OCI-LY7 (cell line): Measurements from ENCODE around the gene MRTFB. TPM values are rescaled to one million over a fixed set of nuclear protein-coding genes. Genes with fewer than 3 reads are reported as not detected.

Experiments
- BruUV-seq: library from RNA; stranded (reverse); fragments of 400-500 nt; replicated peaks from 2 replicates; lab custom pipeline; 2021; lab: Mats Ljungman, UMichigan
- CTCF ChIA-PET: fragments of 300-600 bp; sonication (Branson Sonifier 250); formaldehyde crosslinking; loops from one replicate; lab custom pipeline; 2022; ENCODE audit warnings: antibody characterized with exemption; ENCODE audit not compliant: unreplicated experiment; lab: Charles Lee
- POLR2A ChIA-PET: fragments of 300-600 bp; sonication (Branson Sonifier 250); formaldehyde crosslinking; loops from one replicate; lab custom pipeline; 2022; ENCODE audit warnings: antibody characterized with exemption; lab: Charles Lee
- DNase-seq: peaks from one replicate; pipeline ENCODE4 v3.0.0-alpha.2; 2015; ENCODE audit warnings: low spot score
- H2AFZ ChIP-seq: fragments of 200-600 bp; sonication (generic), shearing (Covaris generic); 2 replicates; pipeline ENCODE4 v1.6.1; 2014; ENCODE audit warnings: mild to moderate bottlenecking, antibody characterized with exemption, low read length, moderate library complexity
- H3K27ac ChIP-seq: fragments of 200-600 bp; sonication (generic); 2 replicates; pipeline ENCODE4 v1.5.1; 2014; ENCODE audit warnings: mixed run types, low read depth, mild to moderate bottlenecking, moderate library complexity, low read length, inconsistent platforms; ENCODE audit not compliant: poor library complexity, severe bottlenecking
- H3K36me3 ChIP-seq: fragments of 200-600 bp; sonication (generic); 2 replicates; pipeline ENCODE4 v1.6.1; 2014; ENCODE audit warnings: mild to moderate bottlenecking, antibody characterized with exemption, low read length, moderate library complexity, mixed read lengths; ENCODE audit not compliant: insufficient read depth
- H3K4me1 ChIP-seq: fragments of 200-600 bp; sonication (generic); 2 replicates; pipeline ENCODE4 v1.5.1; 2014; ENCODE audit warnings: mild to moderate bottlenecking, low read length; ENCODE audit not compliant: insufficient read depth, poor library complexity, severe bottlenecking
- H3K4me2 ChIP-seq: fragments of 200-600 bp; sonication (generic); 2 replicates; pipeline ENCODE4 v1.6.1; 2014; ENCODE audit warnings: mild to moderate bottlenecking, low read length
- H3K4me3 ChIP-seq: fragments of 200-600 bp; sonication (generic); 2 replicates; pipeline ENCODE4 v1.5.1; 2014; ENCODE audit warnings: mild to moderate bottlenecking, low read depth, low read length; ENCODE audit not compliant: poor library complexity, severe bottlenecking
- H3K79me2 ChIP-seq: fragments of 200-600 bp; sonication (generic); 2 replicates; pipeline ENCODE4 v1.6.1; 2016; ENCODE audit warnings: low read depth, mild to moderate bottlenecking, low read length, moderate library complexity, mixed read lengths; ENCODE audit not compliant: insufficient read depth
- H3K9me2 ChIP-seq: fragments of 200-600 bp; sonication (generic); 2 replicates; pipeline ENCODE4 v1.6.1; 2016; ENCODE audit warnings: mild to moderate bottlenecking, low read length, mixed read lengths; ENCODE audit not compliant: insufficient read depth
- H3K9me3 ChIP-seq: fragments of 200-600 bp; sonication (generic); 2 replicates; pipeline ENCODE4 v1.6.1; 2014; ENCODE audit warnings: mild to moderate bottlenecking, mixed run types, low read length, mixed read lengths
- H4K20me1 ChIP-seq: fragments of 200-600 bp; sonication (generic); 2 replicates; pipeline ENCODE4 v1.6.1; 2014; ENCODE audit warnings: mild to moderate bottlenecking, antibody characterized with exemption, low read length, moderate library complexity, mixed read lengths; ENCODE audit not compliant: insufficient read depth
- CTCF ChIP-seq: fragments of 200-600 bp; sonication (generic); conservative IDR thresholded peaks from 2 replicates; pipeline ENCODE4 v1.5.1; 2014; ENCODE audit warnings: mild to moderate bottlenecking, antibody characterized with exemption, low read length, moderate library complexity, mixed read lengths
- EZH2phosphoT487 ChIP-seq: fragments of 200-600 bp; sonication (generic); IDR thresholded peaks from 2 replicates; pipeline ENCODE4 v1.6.1; 2018; ENCODE audit warnings: low read depth, borderline replicate concordance, mild to moderate bottlenecking, mixed run types, antibody characterized with exemption, low read length, moderate library complexity, mixed read lengths
- intact Hi-C: fragments of 100-400 bp; cut with micrococcal nuclease; formaldehyde crosslinking; loops from one replicate; pipeline ENCODE4 v1.10.0; 2022; ENCODE audit not compliant: unreplicated experiment
- total RNA-seq, 2 experiments: library from RNA; depleted of rRNA in 1 of 2; stranded (reverse); fragments of >200 nt in 1 of 2; shearing (Covaris generic) in 1 of 2; gene quantifications; 2 replicates each; pipeline ENCODE4 v1.2.3, GENCODE V29; 2014 to 2022

The MRTFB gene
- total RNA-seq, 2 experiments from 2014 or later = 8.5 to 21.4 TPM

- no peaks in the 10 kb centered on the region for H4K20me1 ChIP-seq
- TF ChIP-seq CTCF (no peak), EZH2phosphoT487 (no peak)
- intact Hi-C loops = no loop called here
- H3K4me2 ChIP-seq = no peak overlapping the region
- ChIA-PET POLR2A (no interaction called here), CTCF (no interaction called here)
- no peaks in the 10 kb centered on the region for H3K79me2 ChIP-seq
- DNase-seq = no peak
- no peaks in the 10 kb centered on the region for H3K9me3 ChIP-seq
- no peaks in the 10 kb centered on the region for H3K36me3 ChIP-seq
- H3K9me2 ChIP-seq = no peaks in the 10 kb centered on the region
- H3K4me3 ChIP-seq = no peak overlapping the region
- no TSS peak for BruUV-seq
- no peaks in the 10 kb centered on the region for H3K4me1 ChIP-seq
- no peak overlapping the region for H2AFZ ChIP-seq
- no peak overlapping the region for H3K27ac ChIP-seq
These were observed 42.2 kb downstream of the MRTFB start for GRCh38 chr16:14113344-14113743.

GRCh38 chr16:14117051-14117450 lies 45.9 kb downstream of the MRTFB start:
- Histone ChIP-seq H2AFZ (no peak overlapping the region), H3K9me2 (no peaks in the 10 kb centered on the region), H3K79me2 (no peaks in the 10 kb centered on the region), H3K4me1 (peaks cover 4% of the 10 kb centered on the region), H3K4me3 (no peak overlapping the region), H3K27ac (no peak overlapping the region), H3K36me3 (no peaks in the 10 kb centered on the region), H4K20me1 (no peaks in the 10 kb centered on the region), H3K9me3 (peaks cover 11% of the 10 kb centered on the region; the same call in 1 of the 2 replicates), H3K4me2 (no peak overlapping the region)
- CTCF ChIA-PET = no interaction called here
- TF ChIP-seq CTCF = no peak
- no peak for TF ChIP-seq EZH2phosphoT487
- BruUV-seq = no TSS peak
- POLR2A ChIA-PET = no interaction called here
- DNase-seq = no peak
- intact Hi-C loops = no loop called here

- Histone ChIP-seq H3K9me2 (no peaks in the 10 kb centered on the region), H3K4me2 (no peak overlapping the region), H3K79me2 (no peaks in the 10 kb centered on the region), H4K20me1 (no peaks in the 10 kb centered on the region), H3K36me3 (no peaks in the 10 kb centered on the region), H3K27ac (no peak overlapping the region), H3K4me1 (peaks cover 4% of the 10 kb centered on the region), H3K9me3 (peaks cover 11% of the 10 kb centered on the region; the same call in 1 of the 2 replicates), H2AFZ (no peak overlapping the region), H3K4me3 (no peak overlapping the region)
- no peak for DNase-seq
- ChIA-PET CTCF (no interaction called here), POLR2A (interaction anchor here (0.7 kb wide), 1 partner anchor 10 kb away, joined by 3 read pairs; no protein-coding TSS in a partner anchor)
- intact Hi-C loops = no loop called here
- no TSS peak for BruUV-seq
- TF ChIP-seq EZH2phosphoT487 = no peak
- TF ChIP-seq CTCF = no peak
These were observed 48.7 kb downstream of the MRTFB start for GRCh38 chr16:14119799-14120198.
